Heart right ventricle (tissue), 16 donors: ENCODE measurements around the gene KCTD6. TPM values are rescaled to one million over a fixed set of nuclear protein-coding genes. Genes with fewer than 3 reads are reported as not detected.

Source experiments
- ATAC-seq, 8 donors: fragments of 200-7000 bp; cut with Tn5 transposase; one replicate each; pipeline ENCODE4 v1.9.1; 2020; ENCODE audit warnings: mild to moderate bottlenecking in 8 of 8, moderate library complexity in 8 of 8, moderate number of reproducible peaks in 1 of 8
- DNase-seq, 2 donors: peaks; one replicate each; pipeline ENCODE4 v3.0.0-alpha.2; 2020
- H3K27ac ChIP-seq, 10 donors: fragments of 200-600 bp; sonication (generic) in 2 of 10; one replicate each; pipeline versions ENCODE4 v1.5.0 to v1.8.0; 2020 to 2022; ENCODE audit warnings: mild to moderate bottlenecking in 3 of 10
- H3K27me3 ChIP-seq, 7 donors: fragments of 200-600 bp; one replicate each; pipeline ENCODE4 v1.8.0; 2021 to 2022; ENCODE audit warnings: mild to moderate bottlenecking in 2 of 7
- H3K36me3 ChIP-seq, 9 donors: fragments of 200-600 bp; sonication (generic) in 1 of 9; one replicate each; pipeline versions ENCODE4 v1.5.0 to v1.8.0; 2020 to 2022; ENCODE audit warnings: mild to moderate bottlenecking in 2 of 9
- H3K4me1 ChIP-seq, 9 donors: fragments of 200-600 bp; sonication (generic) in 1 of 9; one replicate each; pipeline versions ENCODE4 v1.5.0 to v1.8.0; 2020 to 2022; ENCODE audit warnings: mild to moderate bottlenecking in 4 of 9
- H3K4me3 ChIP-seq, 10 donors: fragments of 200-600 bp; sonication (generic) in 2 of 10; one replicate each; pipeline versions ENCODE4 v1.5.0 to v1.8.0; 2020 to 2022; ENCODE audit warnings: mild to moderate bottlenecking in 7 of 10, moderate library complexity in 2 of 10
- H3K9me3 ChIP-seq, 11 donors: fragments of 200-600 bp in 10 of 11; sonication (generic) in 2 of 11; one replicate each; pipeline versions ENCODE4 v1.5.0 to v1.8.0; 2013 to 2022; ENCODE audit warnings: mild to moderate bottlenecking in 2 of 11, control low read depth in 1 of 11, moderate library complexity in 1 of 11
- CTCF ChIP-seq, 9 donors: fragments of 200-600 bp; sonication (generic) in 2 of 9; IDR thresholded peaks; one replicate each; pipeline versions ENCODE4 v1.5.0 to v1.8.0; 2021 to 2022; ENCODE audit warnings: antibody characterized with exemption in 9 of 9, mild to moderate bottlenecking in 5 of 9, moderate library complexity in 1 of 9
- WGBS, 2 donors: extraction: QIAGEN DNeasy Blood & Tissue Kit; methylation state at CpG; one replicate each; pipeline ENCODE4 v1.1.7; 2013; ENCODE audit warnings: inconsistent platforms in 1 of 2; 5-methylcytosine and 5-hydroxymethylcytosine counted together
- intact Hi-C, 10 donors: fragments of 100-400 bp; cut with DNase I; formaldehyde crosslinking; loops; one replicate each; pipeline versions ENCODE4 v1.11.1 to v1.14.2; 2022
- polyA plus RNA-seq, 2 donors: library from polyadenylated mRNA; stranded (reverse); fragments of 200-250 nt; gene quantifications; one replicate each; pipeline ENCODE4 v1.2.3, GENCODE V29; 2013
- total RNA-seq, 10 donors: library from RNA; stranded (reverse); fragmentation: NEBNext Ultra II Directional in 3 of 10; extraction: Animal tissue kit (Norgen Biotek cat#: 25700) in 3 of 10; gene quantifications; one replicate each; pipeline versions ENCODE4 v1.2.1 to v1.2.4, GENCODE V29; 2021 to 2023
- donor health status: Arrhythmogenic right ventricular cardiomyopathy.
- donor health status: ischemic (EF 13 %, LVEDD 7.1; RV severe dilation, severe dysfunction).
- donor health status: healthy with polysubstance abuse.
- donor health status: DM: no; HTN: yes; CAD: no.
- donor health status: DM: no; HTN: no; CAD: no.
- donor health status: ischemic (EF 25% LVEDD 6.9; RV normal size, moderate dysfunction).
- donor health status: ischemic (EF 25% LVEDD 5.7; RV mildly dilated, moderate dysfunction).
- donor health status: healthy.
- donor health status: DM: yes; HTN: yes; CAD: no.
- donor health status: Ischemic cardiomyopathy.
- donor health status: ischemic (EF 35%, LVEDD 5.7; RV mildly dilated, moderate dysfunction).
- donor health status: nonischemic (EF 11% LVEDD 7.7; RV severe dilation, severe dysfunction).
- donor health status: DM: yes; HTN: yes; CAD: no.
- donor health status: PGD.
- donor health status: ischemic (EF 29% LVEDD 5.4; RV normal size, mild dysfunction).
- donor health status: nonischemic (EF 23%, LVEDD 6.1; RV moderate dilation, normal function).

Gene KCTD6
- total and polyA plus RNA-seq, 12 donors = 3.6 to 12.7 (median 7.2) TPM

GRCh38 chr3:58537412-58538301, 45.8 kb downstream of the KCTD6 start:
- no peaks in the 10 kb centered on the region for H3K9me3 ChIP-seq
- WGBS, 2 donors = 51 to 60% methylated on average over 4 of the region's 4 CpGs
- peaks cover 0 to 24% (median 10%) of the 10 kb centered on the region in 9 donors for H3K36me3 ChIP-seq
- DNase-seq (no peak), ATAC-seq (no peak)
- no peak for TF ChIP-seq CTCF (IDR thresholded peaks at IDR 0.05)
- no peaks in the 10 kb centered on the region for H3K27me3 ChIP-seq
- peak overlapping the region; percentile 70 to 91 (median 88) for H3K27ac ChIP-seq
- H3K4me1 ChIP-seq = peaks cover 14 to 37% (median 32%) of the 10 kb centered on the region in 9 donors
- H3K4me3 ChIP-seq = peak overlapping the region in 3 of 10 donors; percentile 59 to 63 (median 60)
- intact Hi-C loops = loop anchor here in 6 of 10 donors (1.0 to 10.0 kb wide), 7 partner anchors 44 to 353 kb away; partner anchors contain the start of genes PDHB (in 2 of the 6) and KCTD6 (in 1 of the 6)

GRCh38 chr3:58539626-58540025, 47.7 kb downstream of the KCTD6 start:
- Histone ChIP-seq H3K36me3 (peaks cover 0 to 6% (median 0%) of the 10 kb centered on the region in 9 donors), H3K27ac (no peak overlapping the region), H3K4me1 (peaks cover 14 to 33% (median 26%) of the 10 kb centered on the region in 9 donors), H3K27me3 (no peaks in the 10 kb centered on the region), H3K4me3 (no peak overlapping the region), H3K9me3 (no peaks in the 10 kb centered on the region)
- intact Hi-C loops = loop anchor here in 5 of 10 donors (10.0 kb wide), 5 partner anchors 105 to 355 kb away; partner anchors contain the start of gene PDHB (in 2 of the 5)
- ATAC-seq = no peak
- DNase-seq = no peak
- WGBS, 2 donors = 79 to 83% methylated on average over 10 of the region's 10 CpGs
- no peak for TF ChIP-seq CTCF (IDR thresholded peaks at IDR 0.05)

GRCh38 chr3:58540176-58540858, 48.4 kb downstream of the KCTD6 start:
- H3K4me3 ChIP-seq = no peak overlapping the region
- H3K9me3 ChIP-seq = no peaks in the 10 kb centered on the region
- no peak overlapping the region for H3K27ac ChIP-seq
- no peak for TF ChIP-seq CTCF (IDR thresholded peaks at IDR 0.05)
- H3K27me3 ChIP-seq = no peaks in the 10 kb centered on the region
- peaks cover 0 to under 1% (median 0%) of the 10 kb centered on the region in 9 donors for H3K36me3 ChIP-seq
- H3K4me1 ChIP-seq = peaks cover 14 to 28% (median 26%) of the 10 kb centered on the region in 9 donors
- DNase-seq (no peak), ATAC-seq (no peak)
- intact Hi-C loops = no loop called here
- WGBS, 2 donors = 95 to 96% methylated on average over 8 of the region's 8 CpGs

GRCh38 chr3:58544541-58544940, 52.6 kb downstream of the KCTD6 start:
- intact Hi-C loops = no loop called here
- WGBS, 2 donors = 92 to 97% methylated on average over 3 of the region's 3 CpGs

More at GRCh38 chr3:58544541-58544940, 52.6 kb downstream of the KCTD6 start:
- ATAC-seq (no peak), DNase-seq (no peak)
- H3K27me3 ChIP-seq = no peaks in the 10 kb centered on the region
- H3K4me1 ChIP-seq = no peaks in the 10 kb centered on the region
- TF ChIP-seq CTCF (IDR thresholded peaks at IDR 0.05) = no peak
- H3K4me3 ChIP-seq = no peak overlapping the region
- peaks cover 0 to 2% (median 0%) of the 10 kb centered on the region in 11 donors for H3K9me3 ChIP-seq
- no peak overlapping the region for H3K27ac ChIP-seq
- no peaks in the 10 kb centered on the region for H3K36me3 ChIP-seq
